Measurements from ENCODE around the gene TECPR2.
A peak's percentile ranks its signal among the peaks of the same experiment; 100 is the strongest.
"Not testable (repeated sequence)": the region's sequence is repeated elsewhere in the genome, so short reads cannot be mapped to it uniquely, and the experiment has no call there.

TECPR2 gene, protein sequence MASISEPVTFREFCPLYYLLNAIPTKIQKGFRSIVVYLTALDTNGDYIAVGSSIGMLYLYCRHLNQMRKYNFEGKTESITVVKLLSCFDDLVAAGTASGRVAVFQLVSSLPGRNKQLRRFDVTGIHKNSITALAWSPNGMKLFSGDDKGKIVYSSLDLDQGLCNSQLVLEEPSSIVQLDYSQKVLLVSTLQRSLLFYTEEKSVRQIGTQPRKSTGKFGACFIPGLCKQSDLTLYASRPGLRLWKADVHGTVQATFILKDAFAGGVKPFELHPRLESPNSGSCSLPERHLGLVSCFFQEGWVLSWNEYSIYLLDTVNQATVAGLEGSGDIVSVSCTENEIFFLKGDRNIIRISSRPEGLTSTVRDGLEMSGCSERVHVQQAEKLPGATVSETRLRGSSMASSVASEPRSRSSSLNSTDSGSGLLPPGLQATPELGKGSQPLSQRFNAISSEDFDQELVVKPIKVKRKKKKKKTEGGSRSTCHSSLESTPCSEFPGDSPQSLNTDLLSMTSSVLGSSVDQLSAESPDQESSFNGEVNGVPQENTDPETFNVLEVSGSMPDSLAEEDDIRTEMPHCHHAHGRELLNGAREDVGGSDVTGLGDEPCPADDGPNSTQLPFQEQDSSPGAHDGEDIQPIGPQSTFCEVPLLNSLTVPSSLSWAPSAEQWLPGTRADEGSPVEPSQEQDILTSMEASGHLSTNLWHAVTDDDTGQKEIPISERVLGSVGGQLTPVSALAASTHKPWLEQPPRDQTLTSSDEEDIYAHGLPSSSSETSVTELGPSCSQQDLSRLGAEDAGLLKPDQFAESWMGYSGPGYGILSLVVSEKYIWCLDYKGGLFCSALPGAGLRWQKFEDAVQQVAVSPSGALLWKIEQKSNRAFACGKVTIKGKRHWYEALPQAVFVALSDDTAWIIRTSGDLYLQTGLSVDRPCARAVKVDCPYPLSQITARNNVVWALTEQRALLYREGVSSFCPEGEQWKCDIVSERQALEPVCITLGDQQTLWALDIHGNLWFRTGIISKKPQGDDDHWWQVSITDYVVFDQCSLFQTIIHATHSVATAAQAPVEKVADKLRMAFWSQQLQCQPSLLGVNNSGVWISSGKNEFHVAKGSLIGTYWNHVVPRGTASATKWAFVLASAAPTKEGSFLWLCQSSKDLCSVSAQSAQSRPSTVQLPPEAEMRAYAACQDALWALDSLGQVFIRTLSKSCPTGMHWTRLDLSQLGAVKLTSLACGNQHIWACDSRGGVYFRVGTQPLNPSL (N-terminal part only)

DNA sequence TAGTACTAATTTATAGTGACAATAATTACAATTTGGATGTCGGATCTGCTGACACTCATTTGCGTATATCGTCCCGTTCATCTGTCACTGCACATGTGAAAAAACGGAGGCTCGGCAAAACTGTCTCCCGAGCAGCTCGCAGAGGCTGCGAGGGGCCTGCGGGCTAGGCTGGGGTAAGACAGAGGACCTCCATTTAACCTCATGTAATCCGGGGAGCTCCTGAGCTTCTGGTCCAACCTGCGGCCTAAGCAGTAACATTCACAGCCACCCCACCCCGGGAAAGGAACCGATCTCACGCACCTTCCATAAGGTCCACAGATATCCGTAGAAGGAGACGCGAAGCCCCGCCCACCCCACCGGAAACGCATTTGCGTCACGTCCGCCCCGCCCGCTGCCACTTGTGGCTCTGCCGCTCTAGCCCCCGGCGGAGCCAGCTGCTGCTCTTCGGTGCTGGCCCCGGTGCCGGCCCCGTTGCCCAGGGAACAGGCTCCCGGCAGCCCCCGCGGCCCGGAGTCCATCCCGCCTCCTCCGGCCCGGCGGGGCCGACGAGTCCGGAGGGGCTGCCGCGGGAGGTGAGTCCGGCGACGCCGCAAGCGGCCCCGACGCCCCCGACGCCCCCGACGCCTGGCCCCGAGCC is at the start of gene TECPR2, which contains the start of gene CINP:
TECPR2 (plus strand) TSS at position 397 of the 637 bp plus-strand sequence. CDS start 13,781 bp downstream, outside the sequence.
CINP (minus strand) TSS at position 346 of the 637 bp plus-strand sequence; CDS start at position 307, 39 bp downstream.
- peak; percentile 98 for DNase-seq

GRCh38 chr14:102314242-102315011 is 48.3 kb upstream of the TECPR2 start:
- peak; percentile 84 for DNase-seq

DNA sequence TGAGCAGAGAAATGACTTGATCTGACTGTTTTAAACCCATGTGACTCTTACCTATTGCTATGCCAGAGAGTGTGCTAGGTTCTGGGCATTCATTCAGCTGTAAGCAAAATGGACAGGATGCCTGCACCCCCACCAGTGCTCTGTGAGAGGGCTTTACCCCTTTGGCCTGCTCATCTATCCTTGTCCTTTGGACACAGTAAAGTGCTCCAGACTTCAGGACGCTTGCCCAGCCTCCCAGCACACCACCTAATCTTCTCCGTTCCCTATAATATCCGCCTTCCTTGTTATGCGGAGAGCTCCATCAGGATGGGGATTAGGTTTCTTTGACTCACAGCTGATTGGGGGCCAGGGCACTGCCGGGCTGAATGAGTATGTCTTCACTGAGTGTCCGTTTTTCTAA is 47.6 kb upstream of the TECPR2 start:
- no peak for DNase-seq

GRCh38 chr14:102316338-102316742 is 46.4 kb upstream of the TECPR2 start:
- no peak for DNase-seq

DNA sequence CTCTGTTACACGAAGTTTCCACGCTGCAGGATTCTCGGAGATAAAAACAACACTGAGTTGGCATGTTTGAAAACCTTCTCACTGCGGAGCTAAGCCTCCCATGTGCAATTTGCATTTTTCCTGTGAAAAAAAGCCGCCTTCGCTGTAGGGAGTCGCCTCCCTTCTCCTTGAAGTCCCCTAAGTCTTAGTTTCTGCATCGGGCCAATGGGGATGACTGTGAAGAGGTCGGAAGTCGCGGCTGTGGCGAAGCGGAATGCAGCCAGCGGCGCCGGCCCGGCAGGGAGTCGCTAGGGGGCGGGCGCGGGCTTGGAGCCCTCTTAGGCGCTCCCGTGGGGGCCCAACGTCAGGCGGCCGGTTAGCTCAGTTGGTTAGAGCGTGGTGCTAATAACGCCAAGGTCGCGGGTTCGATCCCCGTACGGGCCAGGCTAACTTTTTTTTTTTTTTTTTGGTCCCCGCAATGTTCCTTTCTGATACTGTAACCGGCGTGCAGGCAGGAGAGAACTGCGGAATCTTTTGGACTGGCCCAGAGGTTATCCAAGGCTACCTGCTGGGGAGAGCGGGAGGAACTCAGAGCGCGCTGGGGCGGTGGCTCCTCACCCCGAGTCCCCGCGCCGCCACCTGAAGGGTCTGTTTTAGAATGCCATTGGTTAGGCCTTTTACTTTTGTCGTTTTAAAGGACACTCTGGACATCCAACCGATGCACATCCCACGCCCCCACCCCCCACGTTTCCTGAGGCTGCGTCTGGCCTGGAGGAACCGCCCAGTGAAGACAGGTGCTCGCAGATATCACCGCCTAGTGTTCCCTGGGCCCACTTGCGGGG is 45.8 kb upstream of the TECPR2 start:
- peak; percentile 97 for DNase-seq

- DNase-seq, result no peak
Measured at GRCh38 chr14:102317564-102318248, 45.0 kb upstream of the TECPR2 start.

DNA sequence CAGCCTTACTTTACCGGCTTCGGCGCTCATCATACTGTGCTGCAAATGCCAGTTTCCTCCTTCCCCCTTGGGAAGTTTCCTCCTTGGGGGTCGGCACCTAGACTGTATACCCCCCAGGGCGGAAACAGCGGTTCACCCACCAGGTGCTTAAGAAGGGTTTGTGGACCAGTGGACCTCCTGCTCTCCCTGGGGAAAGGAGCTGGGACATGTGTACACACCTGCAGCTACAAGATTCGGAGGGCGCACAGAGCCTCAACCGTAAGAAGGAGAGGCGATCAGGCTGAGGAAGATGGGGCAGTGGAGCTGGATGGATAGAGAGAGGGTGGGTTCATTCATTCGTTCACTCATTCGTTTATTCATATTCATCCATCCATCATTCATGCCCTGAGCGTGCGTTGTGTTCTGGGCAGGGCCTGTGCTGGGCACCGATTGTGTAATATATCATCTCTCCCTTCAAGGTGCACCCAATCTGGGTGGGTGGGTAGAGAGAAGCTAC is 43.9 kb upstream of the TECPR2 start:
- no peak for DNase-seq

DNA sequence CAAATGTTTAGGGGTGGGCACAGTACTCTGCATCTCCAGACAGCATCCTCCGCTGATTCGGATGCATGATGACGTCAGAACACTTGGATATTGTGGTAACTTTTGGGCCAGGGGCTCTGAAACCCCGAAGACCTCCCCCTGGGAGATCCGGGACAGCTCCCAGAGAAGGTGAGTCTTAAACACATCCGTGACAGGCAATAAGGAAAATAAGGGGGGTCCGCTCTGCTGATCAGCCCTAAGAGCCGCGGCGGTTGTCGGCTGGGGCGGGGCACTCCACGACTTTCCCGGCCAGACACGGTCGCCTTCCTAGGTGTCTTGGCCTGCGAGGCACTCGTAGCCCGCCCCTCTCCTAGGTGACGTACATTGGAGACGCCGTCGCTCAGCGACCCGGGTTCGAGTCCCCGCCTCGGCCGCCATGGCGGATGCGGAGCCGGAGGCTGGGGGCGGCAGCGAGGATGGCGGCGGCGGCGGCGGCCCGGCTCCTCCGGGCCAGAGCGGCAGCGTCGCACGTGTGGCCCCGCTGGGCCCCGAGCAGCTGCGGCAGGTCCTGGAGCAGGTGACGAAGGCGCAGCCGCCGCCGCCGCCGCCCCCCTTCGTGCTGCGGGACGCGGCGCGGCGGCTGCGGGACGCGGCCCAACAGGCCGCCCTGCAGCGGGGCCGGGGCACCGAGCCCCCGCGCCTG is 43.2 kb upstream of the TECPR2 start, which contains the start of gene ZNF839:
ZNF839 (plus strand) TSS at position 396 of the 682 bp plus-strand sequence; CDS start at position 416, 20 bp downstream.
- DNase-seq, result peak; percentile 94

DNA sequence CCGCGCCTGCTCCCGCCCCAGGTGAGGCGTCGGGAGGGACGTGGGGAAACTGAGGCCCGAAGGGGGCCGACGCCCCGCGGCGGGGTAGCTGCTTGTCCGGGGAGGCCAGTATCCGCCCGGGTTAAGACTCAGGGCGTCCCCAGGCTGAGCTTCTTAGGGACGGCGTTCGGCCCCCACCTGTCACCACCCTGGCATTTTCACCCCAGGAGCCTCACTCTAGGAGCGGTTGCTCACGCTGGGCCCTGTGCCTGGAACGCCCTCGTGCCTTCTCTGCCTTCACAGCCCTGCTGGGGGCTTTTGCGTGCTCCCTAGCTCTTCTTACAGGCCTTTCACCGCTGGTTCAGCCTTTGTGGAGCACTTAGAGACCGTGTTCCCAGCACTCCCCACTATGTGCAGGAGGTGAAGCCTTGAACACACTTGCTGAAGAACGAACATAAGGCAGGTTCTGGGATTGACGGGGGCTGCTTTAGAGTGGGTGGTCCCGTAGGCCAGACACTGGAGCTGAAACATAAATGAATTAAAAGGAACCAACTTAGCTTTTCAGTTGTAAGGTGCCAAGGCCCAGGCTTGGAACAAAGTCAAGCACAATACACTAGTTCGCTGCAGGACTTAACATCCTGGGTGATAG is 42.6 kb upstream of the TECPR2 start:
- peak; percentile 62 for DNase-seq

- DNase-seq, result no peak
Measured at GRCh38 chr14:102320671-102321455, 41.9 kb upstream of the TECPR2 start.

DNA sequence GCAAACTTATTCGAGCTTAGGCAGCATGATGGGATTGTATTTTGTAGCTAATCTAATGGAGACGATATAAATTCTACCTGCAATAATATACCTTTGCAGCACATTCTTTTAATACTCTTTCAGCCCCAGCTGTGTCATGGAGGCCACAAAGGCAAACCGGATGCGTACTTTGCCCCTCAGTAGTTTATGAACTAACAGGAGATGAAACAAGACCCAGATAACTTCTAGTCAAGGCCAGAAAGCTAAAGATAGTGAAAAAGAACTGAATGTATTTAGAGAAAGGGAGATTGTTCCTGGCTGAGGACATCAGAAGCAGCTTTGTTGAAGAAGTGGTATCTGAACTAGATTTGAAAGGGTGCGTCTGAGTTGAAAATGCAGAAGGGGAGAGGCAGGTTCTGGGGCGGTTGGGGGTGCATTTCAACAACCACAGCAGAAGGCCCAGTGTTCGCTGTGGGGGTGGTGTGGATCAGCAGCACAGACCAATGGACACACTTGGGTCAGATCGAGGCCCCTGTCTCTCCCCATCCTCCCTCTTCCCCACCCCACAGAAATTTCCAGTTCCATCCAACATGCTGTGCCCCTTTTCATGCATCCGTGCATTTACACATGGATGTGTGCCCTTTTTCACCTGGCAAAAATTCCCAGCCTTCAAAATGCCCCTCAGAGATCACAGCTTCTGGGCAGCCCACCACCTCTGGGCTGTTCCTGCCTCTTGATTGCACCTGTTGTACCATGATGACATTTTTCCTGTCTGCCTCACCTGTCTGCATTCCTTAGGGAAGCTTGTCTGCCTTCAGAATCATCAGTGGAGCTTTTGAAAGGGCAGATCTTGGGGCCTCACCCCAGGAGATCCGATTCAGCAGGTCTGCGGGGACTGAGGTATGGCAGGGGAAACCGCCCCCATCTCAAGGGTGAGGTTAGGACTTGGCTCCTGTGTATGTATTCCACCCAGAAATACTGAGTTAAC is 41.0 kb upstream of the TECPR2 start:
- no peak for DNase-seq

GRCh38 chr14:102323102-102323501 is 39.6 kb upstream of the TECPR2 start:
- DNase-seq, result peak; percentile 71

GRCh38 chr14:102325791-102326345 is 36.9 kb upstream of the TECPR2 start:
- peak; percentile 87 for DNase-seq

DNA sequence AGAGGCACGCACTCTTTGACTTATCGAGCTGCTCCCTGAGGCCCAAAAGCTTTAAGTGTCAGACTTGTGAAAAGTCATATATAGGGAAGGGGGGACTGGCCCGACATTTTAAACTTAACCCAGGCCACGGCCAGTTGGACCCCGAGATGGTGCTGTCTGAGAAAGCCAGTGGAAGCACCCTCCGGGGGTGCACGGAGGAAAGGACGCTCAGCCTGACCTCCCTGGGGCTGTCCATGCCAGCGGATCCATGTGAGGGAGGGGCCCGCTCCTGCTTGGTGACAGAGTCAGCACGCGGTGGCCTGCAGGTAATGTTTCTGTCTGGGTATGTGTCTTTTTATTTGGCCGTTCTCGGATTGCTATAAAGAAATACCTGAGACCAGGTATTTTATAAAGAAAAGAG is 36.2 kb upstream of the TECPR2 start:
- no peak for DNase-seq

DNA sequence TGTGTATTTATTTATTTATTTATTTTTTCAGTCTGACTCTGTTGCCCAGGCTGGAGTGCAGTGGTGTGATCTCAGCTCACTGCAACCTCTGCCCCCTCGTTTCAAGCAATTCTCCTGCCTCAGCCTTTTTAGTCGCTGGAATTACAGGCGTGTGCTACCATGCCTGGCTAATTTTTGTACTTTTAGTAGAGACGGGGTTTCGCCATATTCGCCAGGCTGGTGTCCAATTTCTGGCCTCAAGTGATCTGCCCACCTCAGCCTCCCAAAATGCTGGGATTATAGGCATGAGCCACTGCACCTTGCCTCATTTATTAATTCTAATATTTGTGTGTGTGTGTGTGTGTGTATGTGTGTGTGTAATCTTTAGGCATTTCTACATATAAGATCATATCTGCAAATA is 33.4 kb upstream of the TECPR2 start:
- not testable (repeated sequence) for DNase-seq

DNA sequence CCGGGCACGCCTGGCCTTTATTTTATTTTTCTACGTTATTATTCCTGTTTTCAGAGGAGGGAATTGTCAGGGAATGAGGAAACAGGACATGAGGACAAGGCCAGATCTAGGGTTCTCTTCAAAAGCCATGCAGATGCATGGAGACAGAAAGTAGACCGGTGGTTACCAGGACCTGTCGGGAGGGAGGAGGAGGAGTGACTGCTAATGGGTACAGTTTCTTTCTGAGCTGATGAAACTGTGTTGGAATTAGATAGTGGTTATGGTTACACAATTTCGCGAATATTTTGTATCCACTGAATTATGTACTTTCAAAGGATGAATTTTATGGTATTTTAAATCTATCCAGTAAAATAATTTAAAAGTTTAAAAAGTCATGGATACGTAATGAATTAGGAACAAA is 31.9 kb upstream of the TECPR2 start:
- no peak for DNase-seq

All from islet precursor cell (in vitro differentiated cells).